Mucosa of rectum (tissue), 2 donors: ENCODE data around the gene NAV1.

Experiments used
- H3K27ac ChIP-seq, 2 donors: one replicate each; pipeline ENCODE4 v1.7.0; 2013; ENCODE audit warnings: inconsistent platforms in 2 of 2, low read depth in 2 of 2, low read length in 2 of 2
- H3K27me3 ChIP-seq, 2 donors: one replicate each; pipeline ENCODE4 v1.7.0; 2013; ENCODE audit warnings: low read length in 2 of 2; ENCODE audit not compliant: control insufficient read depth in 2 of 2, insufficient read depth in 2 of 2
- H3K36me3 ChIP-seq, 2 donors: one replicate each; pipeline ENCODE4 v1.7.0; 2013; ENCODE audit warnings: low read length in 2 of 2; ENCODE audit not compliant: control insufficient read depth in 2 of 2, insufficient read depth in 2 of 2
- H3K4me1 ChIP-seq, 2 donors: one replicate each; pipeline ENCODE4 v1.7.0; 2013; ENCODE audit warnings: low read length in 2 of 2, mild to moderate bottlenecking in 1 of 2; ENCODE audit not compliant: control insufficient read depth in 2 of 2, insufficient read depth in 2 of 2
- H3K4me3 ChIP-seq, 2 donors: one replicate each; pipeline ENCODE4 v1.7.0; 2013; ENCODE audit warnings: low read length in 2 of 2
- H3K9ac ChIP-seq, 2 donors: one replicate each; pipeline ENCODE4 v1.7.0; 2013; ENCODE audit warnings: low read length in 2 of 2, low read depth in 1 of 2, mild to moderate bottlenecking in 1 of 2
- H3K9me3 ChIP-seq, 2 donors: one replicate each; pipeline ENCODE4 v1.7.0; 2013; ENCODE audit warnings: low read length in 2 of 2; ENCODE audit not compliant: control insufficient read depth in 2 of 2
- donor health status: healthy.
- donor health status: Normal muscosa, but diverticular disease.

NAV1 gene

DNA sequence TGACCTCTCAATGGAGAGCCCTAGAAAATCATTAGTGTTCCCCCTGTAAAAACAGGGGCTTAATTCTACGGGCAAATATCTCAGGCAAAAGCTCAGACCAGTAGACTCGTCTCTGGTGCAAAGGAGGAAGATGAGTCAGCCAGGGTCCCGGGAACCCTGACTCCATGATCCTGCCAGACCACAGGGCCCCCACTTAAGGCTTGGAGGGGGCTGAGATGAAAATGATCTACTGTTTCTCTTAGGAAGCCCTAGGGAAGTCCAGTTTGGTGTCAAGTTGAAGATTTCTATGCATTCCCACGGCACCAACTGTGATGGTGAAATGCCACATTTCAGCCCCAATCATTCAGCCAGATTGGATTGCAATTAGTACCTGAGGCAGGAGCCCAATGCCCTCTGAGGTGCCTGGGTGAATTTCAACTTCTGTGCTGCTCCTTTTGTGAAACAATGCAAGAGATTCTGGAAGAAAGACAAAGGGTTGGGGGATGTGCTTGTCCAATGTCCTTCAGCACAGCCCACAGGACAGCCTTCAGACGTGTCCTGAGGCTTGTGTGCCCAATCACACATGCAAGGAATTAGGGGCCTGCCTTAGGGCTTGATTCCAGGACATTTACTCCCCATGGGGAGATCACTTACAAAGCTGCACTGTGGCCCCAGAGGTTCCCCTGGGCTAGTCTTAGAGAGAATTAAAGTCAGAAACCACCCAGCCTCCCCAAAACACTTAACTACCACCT is 18.1 kb downstream of the NAV1 start:
- no peaks in the 10 kb centered on the region for H3K27me3 ChIP-seq
- H3K4me1 ChIP-seq: peaks cover 3 to 8% of the 10 kb centered on the region in 2 donors
- H3K9me3 ChIP-seq: no peaks in the 10 kb centered on the region
- no peak overlapping the region for H3K4me3 ChIP-seq
- no peak overlapping the region for H3K27ac ChIP-seq
- no peaks in the 10 kb centered on the region for H3K36me3 ChIP-seq
- no peak overlapping the region for H3K9ac ChIP-seq

DNA sequence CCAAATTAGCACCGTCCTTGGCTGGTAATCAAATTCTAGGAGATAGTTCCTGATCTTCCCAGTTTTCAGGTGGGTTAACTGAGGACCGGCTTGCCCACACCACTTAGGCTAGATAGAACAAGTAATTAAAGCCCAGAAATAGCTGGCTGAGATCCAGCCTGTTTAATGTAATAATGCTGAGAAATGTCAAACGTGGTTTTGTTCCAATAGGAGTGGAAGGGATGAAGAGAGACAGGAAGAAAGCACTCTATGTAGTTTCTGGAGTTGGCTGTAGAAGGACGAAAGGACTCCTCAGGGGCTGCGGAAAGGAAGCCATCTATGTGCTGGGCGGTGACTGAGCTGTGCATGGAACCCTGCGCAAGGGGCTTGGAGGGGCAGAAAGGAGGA is 18.6 kb downstream of the NAV1 start:
- H3K36me3 ChIP-seq: no peaks in the 10 kb centered on the region
- H3K27ac ChIP-seq: no peak overlapping the region
- no peak overlapping the region for H3K9ac ChIP-seq
- peaks cover 3 to 11% of the 10 kb centered on the region in 2 donors for H3K4me1 ChIP-seq
- no peaks in the 10 kb centered on the region for H3K27me3 ChIP-seq
- H3K4me3 ChIP-seq: no peak overlapping the region
- H3K9me3 ChIP-seq: no peaks in the 10 kb centered on the region

GRCh38 chr1:201559679-201560162 is 20.8 kb downstream of the NAV1 start:
- Histone ChIP-seq H3K4me3 (no peak overlapping the region), H3K9ac (peak overlapping the region in 1 of 2 donors; percentile 2), H3K27ac (no peak overlapping the region), H3K27me3 (no peaks in the 10 kb centered on the region), H3K36me3 (no peaks in the 10 kb centered on the region), H3K4me1 (peaks cover 3 to 10% of the 10 kb centered on the region in 2 donors), H3K9me3 (no peaks in the 10 kb centered on the region)

GRCh38 chr1:201560328-201561194 is 21.6 kb downstream of the NAV1 start:
- Histone ChIP-seq H3K4me3 (no peak overlapping the region), H3K4me1 (peaks cover 3 to 10% of the 10 kb centered on the region in 2 donors), H3K27ac (no peak overlapping the region), H3K9me3 (no peaks in the 10 kb centered on the region), H3K27me3 (no peaks in the 10 kb centered on the region), H3K9ac (no peak overlapping the region), H3K36me3 (no peaks in the 10 kb centered on the region)

GRCh38 chr1:201561195-201561564 is 22.3 kb downstream of the NAV1 start:
- Histone ChIP-seq H3K9ac (no peak overlapping the region), H3K27ac (no peak overlapping the region), H3K27me3 (no peaks in the 10 kb centered on the region), H3K4me3 (no peak overlapping the region), H3K36me3 (no peaks in the 10 kb centered on the region), H3K9me3 (no peaks in the 10 kb centered on the region), H3K4me1 (peaks cover 3 to 10% of the 10 kb centered on the region in 2 donors)

GRCh38 chr1:201561601-201562000 is 22.7 kb downstream of the NAV1 start:
- no peak overlapping the region for H3K27ac ChIP-seq
- H3K9ac ChIP-seq: no peak overlapping the region
- no peak overlapping the region for H3K4me3 ChIP-seq
- peaks cover 3 to 10% of the 10 kb centered on the region in 2 donors for H3K4me1 ChIP-seq
- H3K27me3 ChIP-seq: no peaks in the 10 kb centered on the region
- H3K36me3 ChIP-seq: no peaks in the 10 kb centered on the region
- no peaks in the 10 kb centered on the region for H3K9me3 ChIP-seq

DNA sequence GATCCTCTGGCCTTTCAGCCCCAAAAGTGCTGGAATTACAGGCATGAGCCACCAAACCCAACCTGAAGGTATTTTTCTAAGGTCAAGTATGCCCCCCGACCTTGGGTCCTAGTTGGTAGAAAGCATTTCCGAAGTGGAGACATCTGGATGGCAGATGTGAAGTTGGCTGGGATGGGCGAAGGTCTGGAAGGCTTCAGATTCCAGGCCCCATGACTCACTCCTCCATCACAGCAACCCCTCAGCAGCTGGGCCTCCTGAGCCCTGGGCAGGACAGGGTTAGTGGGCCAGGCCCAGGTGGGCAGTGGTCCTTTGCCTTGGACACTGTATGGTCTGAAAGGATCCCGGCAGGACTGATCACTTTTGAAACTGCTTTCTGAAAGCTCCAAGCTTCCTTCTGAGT is 23.3 kb downstream of the NAV1 start:
- Histone ChIP-seq H3K9me3 (no peaks in the 10 kb centered on the region), H3K9ac (peak overlapping the region in 1 of 2 donors; percentile 17), H3K4me3 (no peak overlapping the region), H3K36me3 (no peaks in the 10 kb centered on the region), H3K27me3 (no peaks in the 10 kb centered on the region), H3K4me1 (peaks cover 0 to 10% of the 10 kb centered on the region in 2 donors), H3K27ac (peak overlapping the region in 1 of 2 donors; percentile 65)

DNA sequence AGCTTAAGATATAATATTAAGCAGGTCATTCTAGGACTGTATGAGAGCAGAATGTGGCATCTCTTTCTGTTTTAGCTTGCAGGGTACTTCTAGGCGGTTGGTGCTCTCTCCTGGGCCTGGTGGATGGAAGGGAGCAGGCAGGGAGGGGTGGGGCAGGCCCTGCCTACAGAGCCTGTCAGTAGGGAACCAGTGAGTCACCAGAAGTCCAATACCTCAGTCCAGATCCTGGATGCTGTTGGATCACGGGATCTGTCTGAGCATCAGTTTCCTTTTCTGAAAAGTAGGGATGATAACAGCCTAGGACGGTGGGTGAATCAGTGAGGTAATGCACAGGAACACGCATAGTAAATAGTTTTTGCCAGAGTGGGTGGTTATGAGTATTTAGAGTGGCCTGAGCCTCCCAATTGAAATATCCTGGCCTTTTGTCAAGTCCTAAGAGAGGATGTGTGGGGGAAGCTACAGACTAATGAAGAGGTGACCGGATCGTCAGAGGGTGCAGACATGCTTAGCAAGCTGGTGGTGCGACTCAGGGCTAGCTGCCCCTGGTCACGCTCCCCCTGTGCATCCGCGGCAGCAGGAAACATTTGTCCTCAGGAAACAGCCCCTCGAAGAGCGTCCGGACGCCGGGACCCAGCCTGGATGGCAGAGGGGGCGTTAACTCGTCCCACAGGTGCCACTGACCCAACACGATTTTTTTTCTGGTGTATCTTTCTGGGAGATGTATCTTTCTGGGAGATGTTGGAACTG is 23.9 kb downstream of the NAV1 start:
- peaks cover 0 to 10% of the 10 kb centered on the region in 2 donors for H3K4me1 ChIP-seq

DNA sequence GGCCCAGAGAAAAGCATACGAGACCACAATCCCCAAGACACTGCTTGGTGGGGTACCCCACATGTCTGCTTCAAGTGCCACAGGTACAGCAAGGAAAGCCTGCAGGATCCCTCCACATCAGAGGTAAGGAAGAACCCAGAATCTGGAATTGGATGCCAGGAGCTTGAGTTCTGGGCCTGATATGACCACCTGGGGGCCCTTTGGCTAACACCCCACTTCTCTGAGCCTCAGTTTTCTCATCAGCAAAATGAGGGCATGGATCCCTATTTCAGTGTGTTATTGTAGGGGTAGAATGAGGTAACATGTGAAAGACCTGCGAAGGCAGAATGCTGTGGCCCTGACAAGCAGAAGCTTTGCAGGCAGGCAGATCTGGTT is 24.5 kb downstream of the NAV1 start:
- Histone ChIP-seq H3K27ac (peak overlapping the region; percentile 38 to 65), H3K27me3 (no peaks in the 10 kb centered on the region), H3K4me3 (no peak overlapping the region), H3K4me1 (peaks cover 0 to 10% of the 10 kb centered on the region in 2 donors), H3K9ac (no peak overlapping the region), H3K36me3 (no peaks in the 10 kb centered on the region), H3K9me3 (no peaks in the 10 kb centered on the region)

More for the DNA sequence above, 23.9 kb downstream of the NAV1 start:
- Histone ChIP-seq H3K9me3 (no peaks in the 10 kb centered on the region), H3K27ac (peak overlapping the region; percentile 38 to 65), H3K4me3 (no peak overlapping the region), H3K36me3 (no peaks in the 10 kb centered on the region), H3K9ac (peak overlapping the region in 1 of 2 donors; percentile 17), H3K27me3 (no peaks in the 10 kb centered on the region)
